Ascending aorta (tissue), 2 donors: ENCODE data around the gene YTHDF1. TPM values are rescaled to one million over a fixed set of nuclear protein-coding genes. Genes with fewer than 3 reads are reported as not detected.

Source experiments
- DNase-seq, 2 donors: peaks; one replicate each; pipeline ENCODE4 v3.0.0-alpha.2; 2019; ENCODE audit warnings: low spot score in 2 of 2
- H3K27ac ChIP-seq, 2 donors: fragments of 200-600 bp; sonication (generic); one replicate each; pipeline ENCODE4 v1.5.1; 2016 to 2017; ENCODE audit warnings: mild to moderate bottlenecking in 1 of 2
- H3K27me3 ChIP-seq: fragments of 200-600 bp; sonication (generic); one replicate; pipeline ENCODE4 v1.5.1; 2017
- H3K36me3 ChIP-seq, 2 donors: fragments of 200-600 bp; sonication (generic); one replicate each; pipeline ENCODE4 v1.5.1; 2016
- H3K4me1 ChIP-seq, 2 donors: fragments of 200-600 bp; sonication (generic); one replicate each; pipeline ENCODE4 v1.5.1; 2016 to 2017; ENCODE audit warnings: mild to moderate bottlenecking in 1 of 2
- H3K4me3 ChIP-seq, 2 donors: fragments of 200-600 bp; sonication (generic); one replicate each; pipeline ENCODE4 v1.5.1; 2016 to 2017; ENCODE audit warnings: mild to moderate bottlenecking in 1 of 2
- H3K9me3 ChIP-seq, 2 donors: fragments of 200-600 bp; sonication (generic); one replicate each; pipeline ENCODE4 v1.5.1; 2016
- CTCF ChIP-seq, 3 experiments: fragments of 200-600 bp in 2 of 3; fragments of 450-650 bp in 1 of 3; sonication (generic) in 2 of 3; IDR thresholded peaks; one replicate each; pipeline ENCODE4 v1.5.1; 2016 to 2019; ENCODE audit warnings: antibody characterized with exemption in 3 of 3, mild to moderate bottlenecking in 1 of 3, moderate library complexity in 1 of 3
- intact Hi-C: fragments of 100-400 bp; cut with DNase I; formaldehyde crosslinking; loops from one replicate; pipeline ENCODE4 v1.15.1; 2023
- total RNA-seq: library from RNA; depleted of rRNA; stranded (reverse); fragments of >200 nt; gene quantifications from one replicate; pipeline ENCODE4 v1.1.0, GENCODE V29; 2016

Gene YTHDF1
- total RNA-seq, 1 donor from 2014 or later = 14.2 TPM

GRCh38 chr20:63220696-63221399 lies 4.9 kb upstream of the YTHDF1 start:
- intact Hi-C loops = no loop called here
- no peak for TF ChIP-seq CTCF (IDR thresholded peaks at IDR 0.05)
- DNase-seq = no peak
- no peak overlapping the region for H3K27ac ChIP-seq
- no peaks in the 10 kb centered on the region for H3K36me3 ChIP-seq
- H3K27me3 ChIP-seq = no peaks in the 10 kb centered on the region
- H3K4me3 ChIP-seq = no peak overlapping the region
- no peaks in the 10 kb centered on the region for H3K9me3 ChIP-seq
- H3K4me1 ChIP-seq = peaks cover 0 to 9% of the 10 kb centered on the region in 2 donors

- no peak overlapping the region for H3K27ac ChIP-seq
- H3K4me1 ChIP-seq = peaks cover 0 to 12% of the 10 kb centered on the region in 2 donors
- no peaks in the 10 kb centered on the region for H3K27me3 ChIP-seq
- intact Hi-C loops = loop anchor here (5.0 to 10.0 kb wide), 6 partner anchors 283 to 755 kb away; partner anchors contain the start of genes GID8, GMEB2, SAMD10 and TCFL5
- H3K9me3 ChIP-seq = no peaks in the 10 kb centered on the region
- no peak overlapping the region for H3K4me3 ChIP-seq
- TF ChIP-seq CTCF (IDR thresholded peaks at IDR 0.05) = no peak
- H3K36me3 ChIP-seq = no peaks in the 10 kb centered on the region
- DNase-seq = no peak
Measured at GRCh38 chr20:63219866-63220521, 4.1 kb upstream of the YTHDF1 start.

- Histone ChIP-seq H3K27me3 (no peaks in the 10 kb centered on the region), H3K27ac (no peak overlapping the region), H3K36me3 (no peaks in the 10 kb centered on the region), H3K4me3 (no peak overlapping the region), H3K9me3 (no peaks in the 10 kb centered on the region), H3K4me1 (peaks cover 0 to 14% of the 10 kb centered on the region in 2 donors)
- no peak for TF ChIP-seq CTCF (IDR thresholded peaks at IDR 0.05)
- no peak for DNase-seq
- intact Hi-C loops = loop anchor here (5.0 to 10.0 kb wide), 6 partner anchors 282 to 755 kb away; partner anchors contain the start of genes GID8, GMEB2, SAMD10 and TCFL5
Measured at GRCh38 chr20:63219447-63219821, 3.5 kb upstream of the YTHDF1 start.

- H3K9me3 ChIP-seq = no peaks in the 10 kb centered on the region
- no peak for TF ChIP-seq CTCF (IDR thresholded peaks at IDR 0.05)
- intact Hi-C loops = loop anchor here (5.0 to 10.0 kb wide), 6 partner anchors 282 to 756 kb away; partner anchors contain the start of genes GID8, GMEB2, SAMD10 and TCFL5
Measured at GRCh38 chr20:63218701-63219446, 2.9 kb upstream of the YTHDF1 start.

GRCh38 chr20:63217706-63218105 lies 1.8 kb upstream of the YTHDF1 start:
- Histone ChIP-seq H3K9me3 (no peaks in the 10 kb centered on the region), H3K36me3 (peaks cover 8 to 9% of the 10 kb centered on the region in 2 donors), H3K27me3 (no peaks in the 10 kb centered on the region), H3K4me1 (peaks cover 0 to 14% of the 10 kb centered on the region in 2 donors), H3K4me3 (no peak overlapping the region), H3K27ac (no peak overlapping the region)
- no peak for TF ChIP-seq CTCF (IDR thresholded peaks at IDR 0.05)
- DNase-seq = no peak
- intact Hi-C loops = loop anchor here (2.0 to 10.0 kb wide), 7 partner anchors 115 to 757 kb away; partner anchors contain the start of genes GID8, GMEB2, SAMD10 and TCFL5

More at GRCh38 chr20:63218701-63219446, 2.9 kb upstream of the YTHDF1 start:
- no peaks in the 10 kb centered on the region for H3K27me3 ChIP-seq
- no peak overlapping the region for H3K4me3 ChIP-seq
- no peaks in the 10 kb centered on the region for H3K36me3 ChIP-seq
- H3K27ac ChIP-seq = no peak overlapping the region
- H3K4me1 ChIP-seq = peaks cover 0 to 14% of the 10 kb centered on the region in 2 donors
- DNase-seq = no peak
